GM18507 (cell line): ENCODE results near the gene USP48.
A peak's percentile ranks its signal among the peaks of the same experiment; 100 is the strongest.
"Not testable (repeated sequence)": the region's sequence is repeated elsewhere in the genome, so short reads cannot be mapped to it uniquely, and the experiment has no call there.

Experiments
- DNase-seq: peaks from one replicate; pipeline ENCODE4 v3.0.0; 2011; ENCODE audit warnings: low read depth; ENCODE audit not compliant: insufficient read length; ENCODE audit errors: extremely low spot score
- FAIRE-seq: peaks from 2 replicates; lab custom pipeline; 2011; peaks lifted over from hg19 to GRCh38; lab: Jason Lieb, UNC

USP48 gene

GRCh38 chr1:21778405-21778727, 4.6 kb downstream of the USP48 start:
- FAIRE-seq, result no peak
- no peak for DNase-seq

GRCh38 chr1:21776925-21777324, 6.0 kb downstream of the USP48 start:
- not testable (repeated sequence) for FAIRE-seq, DNase-seq

GRCh38 chr1:21775985-21776562, 6.9 kb downstream of the USP48 start:
- DNase-seq, result no peak
- FAIRE-seq, result peak; percentile 15

GRCh38 chr1:21775550-21775914, 7.4 kb downstream of the USP48 start:
- DNase-seq (no peak), FAIRE-seq (no peak)

- FAIRE-seq (no peak), DNase-seq (no peak)
Observed at GRCh38 chr1:21774835-21775549, 8.0 kb downstream of the USP48 start.

GRCh38 chr1:21773585-21773984, 9.4 kb downstream of the USP48 start:
- no peak for DNase-seq
- FAIRE-seq, result peak; percentile 73

- not testable (repeated sequence) for FAIRE-seq, DNase-seq
Observed at GRCh38 chr1:21771672-21772071, 11.3 kb downstream of the USP48 start.

- not testable (repeated sequence) for DNase-seq, FAIRE-seq
Observed at GRCh38 chr1:21770602-21771001, 12.3 kb downstream of the USP48 start.

GRCh38 chr1:21770201-21770600, 12.7 kb downstream of the USP48 start:
- no peak for DNase-seq
- FAIRE-seq, result no peak

GRCh38 chr1:21767106-21767505, 15.8 kb downstream of the USP48 start:
- DNase-seq, FAIRE-seq: not testable (repeated sequence)

GRCh38 chr1:21766210-21766609, 16.7 kb downstream of the USP48 start:
- FAIRE-seq, result no peak
- no peak for DNase-seq

GRCh38 chr1:21764615-21765423, 18.1 kb downstream of the USP48 start:
- DNase-seq (no peak), FAIRE-seq (no peak)

- no peak for FAIRE-seq
- no peak for DNase-seq
Observed at GRCh38 chr1:21763694-21764419, 19.1 kb downstream of the USP48 start.

GRCh38 chr1:21763236-21763635, 19.7 kb downstream of the USP48 start:
- DNase-seq, result no peak
- no peak for FAIRE-seq

GRCh38 chr1:21762022-21762404, 20.9 kb downstream of the USP48 start:
- FAIRE-seq (peak; percentile 84), DNase-seq (no peak)

GRCh38 chr1:21761052-21761451, 21.9 kb downstream of the USP48 start:
- FAIRE-seq (no peak), DNase-seq (no peak)

GRCh38 chr1:21759818-21760217, 23.1 kb downstream of the USP48 start:
- DNase-seq (no peak), FAIRE-seq (no peak)

GRCh38 chr1:21759182-21759581, 23.8 kb downstream of the USP48 start:
- FAIRE-seq (no peak), DNase-seq (no peak)

- FAIRE-seq (no peak), DNase-seq (no peak)
Observed at GRCh38 chr1:21758614-21759013, 24.3 kb downstream of the USP48 start.
